ENCODE results near the gene REPIN1. TPM values are rescaled to one million over a fixed set of nuclear protein-coding genes. Genes with fewer than 3 reads are reported as not detected.

REPIN1 gene
- total and polyA plus RNA-seq, 9 of the 15 experiments (the other 6 are each of a cell fraction or from before 2014, with no cell fraction given), result 8.1 to 283 (median 94.3) TPM

GRCh38 chr7:150322833-150323681 is 45.6 kb upstream of the REPIN1 start, which contains the start of the genes ACTR3C and LRRC61 (continued):
- TF ChIP-seq VEZF1 (CRISPR knock-in tag; IDR thresholded peaks at IDR 0.05), result peak; percentile 59
- TF ChIP-seq PTTG1 (tag; IDR thresholded peaks at IDR 0.05; ENCODE audit: low read depth), result no peak
- TF ChIP-seq SRF (CRISPR knock-in tag; IDR thresholded peaks at IDR 0.05), result peak in 1 of 2 experiments; percentile 65; a peak in 1 of 4 replicates
- TF ChIP-seq GTF2E2 (tag; IDR thresholded peaks at IDR 0.05), result peak; percentile 63
- TF ChIP-seq TAL1 (IDR thresholded peaks at IDR 0.05), result no peak
- peak; percentile 43 for TF ChIP-seq HNRNPK (IDR thresholded peaks at IDR 0.05; ENCODE audit: low read depth, low read length, poor library complexity, severe bottlenecking)
- TF ChIP-seq ARID4B (CRISPR knock-in tag; IDR thresholded peaks at IDR 0.05), result peak; percentile 94
- TF ChIP-seq SIX5 (IDR thresholded peaks at IDR 0.05; ENCODE audit: borderline replicate concordance in 1 of 2, insufficient read depth in 1 of 2, low read depth in 1 of 2, low read length in 2 of 2), result peak in 1 of 2 experiments; percentile 22; a peak in 2 of 4 replicates
- peak; percentile 92 for TF ChIP-seq ZBTB2 (IDR thresholded peaks at IDR 0.05)
- TF ChIP-seq RUNX1 (IDR thresholded peaks at IDR 0.05; ENCODE audit: low read depth), result peak; percentile 52
- TF ChIP-seq ZNF398 (CRISPR knock-in tag; IDR thresholded peaks at IDR 0.05), result no peak
- TF ChIP-seq, protein P1, sequence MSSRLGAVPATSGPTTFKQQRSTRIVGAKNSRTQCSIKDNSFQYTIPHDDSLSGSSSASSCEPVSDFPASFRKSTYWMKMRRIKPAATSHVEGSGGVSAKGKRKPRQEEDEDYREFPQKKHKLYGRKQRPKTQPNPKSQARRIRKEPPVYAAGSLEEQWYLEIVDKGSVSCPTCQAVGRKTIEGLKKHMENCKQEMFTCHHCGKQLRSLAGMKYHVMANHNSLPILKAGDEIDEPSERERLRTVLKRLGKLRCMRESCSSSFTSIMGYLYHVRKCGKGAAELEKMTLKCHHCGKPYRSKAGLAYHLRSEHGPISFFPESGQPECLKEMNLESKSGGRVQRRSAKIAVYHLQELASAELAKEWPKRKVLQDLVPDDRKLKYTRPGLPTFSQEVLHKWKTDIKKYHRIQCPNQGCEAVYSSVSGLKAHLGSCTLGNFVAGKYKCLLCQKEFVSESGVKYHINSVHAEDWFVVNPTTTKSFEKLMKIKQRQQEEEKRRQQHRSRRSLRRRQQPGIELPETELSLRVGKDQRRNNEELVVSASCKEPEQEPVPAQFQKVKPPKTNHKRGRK (tag; IDR thresholded peaks at IDR 0.05), result no peak
- TF ChIP-seq NBN (IDR thresholded peaks at IDR 0.05; ENCODE audit: low read depth), result peak; percentile 93
- TF ChIP-seq ELF4 (CRISPR knock-in tag; IDR thresholded peaks at IDR 0.05), result peak; percentile 70; the same call in 1 of the 2 replicates

All from K562 (cell line).